Neural crest cell (in vitro differentiated cells): ENCODE data around the gene RPS25. TPM values are rescaled to one million over a fixed set of nuclear protein-coding genes. Genes with fewer than 3 reads are reported as not detected.
A peak's percentile ranks its signal among the peaks of the same experiment; 100 is the strongest.
"Not testable (repeated sequence)": the region's sequence is repeated elsewhere in the genome, so short reads cannot be mapped to it uniquely, and the experiment has no call there.

Experiments used
- DNase-seq: peaks from one replicate; pipeline ENCODE4 v3.0.0; 2021; ENCODE audit warnings: low read depth, mixed read lengths, low spot score
- H3K27ac Mint-ChIP-seq: one replicate; pipeline ENCODE4 v1.8.0; 2021; ENCODE audit warnings: mild to moderate bottlenecking, mixed read lengths; ENCODE audit not compliant: unreplicated experiment
- H3K27me3 Mint-ChIP-seq: 2 replicates; pipeline ENCODE4 v1.8.0; 2021; ENCODE audit warnings: low read depth, mild to moderate bottlenecking, mixed read lengths
- H3K36me3 Mint-ChIP-seq: 2 replicates; pipeline ENCODE4 v1.8.0; 2021; ENCODE audit warnings: low read depth, mild to moderate bottlenecking, mixed read lengths
- H3K4me1 Mint-ChIP-seq: 2 replicates; pipeline ENCODE4 v1.8.0; 2021; ENCODE audit warnings: mixed read lengths
- H3K4me3 Mint-ChIP-seq: one replicate; pipeline ENCODE4 v1.8.0; 2021; ENCODE audit warnings: mild to moderate bottlenecking, mixed read lengths
- H3K9me3 Mint-ChIP-seq: 2 replicates; pipeline ENCODE4 v1.8.0; 2021; ENCODE audit warnings: mixed read lengths
- CTCF ChIP-seq: fragments of 200-600 bp; sonication (generic); conservative IDR thresholded peaks from 2 replicates; pipeline ENCODE4 v1.5.0; 2021; ENCODE audit warnings: antibody characterized with exemption, mild to moderate bottlenecking
- total RNA-seq: library from RNA; stranded (reverse); gene quantifications from 2 replicates; pipeline ENCODE4 v1.2.1, GENCODE V29; 2021

Gene RPS25
- total RNA-seq, 1 donor from 2014 or later, result 1,203 TPM

- Mint-ChIP-seq H3K4me3 (no peak overlapping the region), H3K4me1 (no peaks in the 10 kb centered on the region), H3K27ac (no peak overlapping the region), H3K27me3 (no peaks in the 10 kb centered on the region), H3K9me3 (no peaks in the 10 kb centered on the region), H3K36me3 (peaks cover 12% of the 10 kb centered on the region)
- DNase-seq, result no peak
- TF ChIP-seq CTCF, result peak; percentile 49
Observed at GRCh38 chr11:119044708-119045107, 26.6 kb upstream of the RPS25 start.

- Mint-ChIP-seq H3K36me3 (peaks cover 9% of the 10 kb centered on the region), H3K9me3 (no peaks in the 10 kb centered on the region), H3K4me3 (no peak overlapping the region), H3K4me1 (no peaks in the 10 kb centered on the region), H3K27me3 (no peaks in the 10 kb centered on the region), H3K27ac (no peak overlapping the region)
- TF ChIP-seq CTCF, result no peak
- DNase-seq, result no peak
Observed at GRCh38 chr11:119042927-119043326, 24.8 kb upstream of the RPS25 start.

GRCh38 chr11:119041821-119042514 lies 23.8 kb upstream of the RPS25 start:
- Mint-ChIP-seq H3K4me1 (no peaks in the 10 kb centered on the region), H3K27me3 (no peaks in the 10 kb centered on the region), H3K27ac (peak overlapping the region; percentile 32), H3K4me3 (no peak overlapping the region), H3K9me3 (no peaks in the 10 kb centered on the region), H3K36me3 (peaks cover 4% of the 10 kb centered on the region)
- DNase-seq, result no peak
- no peak for TF ChIP-seq CTCF

- not testable (repeated sequence) for DNase-seq, H3K9me3 Mint-ChIP-seq, H3K27me3 Mint-ChIP-seq, H3K4me1 Mint-ChIP-seq, H3K27ac Mint-ChIP-seq, H3K4me3 Mint-ChIP-seq, H3K36me3 Mint-ChIP-seq
Observed at GRCh38 chr11:119039471-119039870, 21.3 kb upstream of the RPS25 start.

GRCh38 chr11:119038884-119039283 lies 20.7 kb upstream of the RPS25 start:
- no peak overlapping the region for H3K4me3 Mint-ChIP-seq

More at GRCh38 chr11:119038884-119039283, 20.7 kb upstream of the RPS25 start:
- Mint-ChIP-seq H3K27me3 (no peaks in the 10 kb centered on the region), H3K27ac (no peak overlapping the region), H3K9me3 (no peaks in the 10 kb centered on the region), H3K36me3 (no peaks in the 10 kb centered on the region), H3K4me1 (no peaks in the 10 kb centered on the region)
- DNase-seq, result no peak
- TF ChIP-seq CTCF, result no peak
